HG02798 (cell line): ENCODE results near the gene USP1.

Experiments
- ATAC-seq: cut with Tn5 transposase; IDR thresholded peaks from one replicate; pipeline ENCODE4 v1.9.1; 2021; ENCODE audit warnings: mild to moderate bottlenecking; ENCODE audit not compliant: unreplicated experiment, poor library complexity

The USP1 gene

DNA sequence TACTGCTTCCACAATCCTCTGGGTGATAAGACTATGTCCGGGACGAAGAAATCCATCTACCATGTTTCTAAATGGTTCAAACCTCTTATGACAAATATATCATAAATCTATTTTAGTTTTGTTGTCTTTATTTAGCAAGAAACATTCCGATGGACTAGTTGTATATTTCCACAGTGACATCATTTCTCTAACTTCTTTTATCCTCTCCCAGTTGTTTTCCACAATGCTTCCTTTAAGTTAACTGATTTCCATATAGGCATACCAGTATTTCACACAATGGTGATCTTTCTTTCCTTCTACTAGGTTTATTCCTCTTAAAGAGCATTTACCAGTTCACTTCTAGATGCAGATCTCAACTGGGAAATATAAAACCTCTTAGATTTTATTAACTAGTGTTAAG lies 44.8 kb downstream of the USP1 start:
- ATAC-seq, result no peak

DNA sequence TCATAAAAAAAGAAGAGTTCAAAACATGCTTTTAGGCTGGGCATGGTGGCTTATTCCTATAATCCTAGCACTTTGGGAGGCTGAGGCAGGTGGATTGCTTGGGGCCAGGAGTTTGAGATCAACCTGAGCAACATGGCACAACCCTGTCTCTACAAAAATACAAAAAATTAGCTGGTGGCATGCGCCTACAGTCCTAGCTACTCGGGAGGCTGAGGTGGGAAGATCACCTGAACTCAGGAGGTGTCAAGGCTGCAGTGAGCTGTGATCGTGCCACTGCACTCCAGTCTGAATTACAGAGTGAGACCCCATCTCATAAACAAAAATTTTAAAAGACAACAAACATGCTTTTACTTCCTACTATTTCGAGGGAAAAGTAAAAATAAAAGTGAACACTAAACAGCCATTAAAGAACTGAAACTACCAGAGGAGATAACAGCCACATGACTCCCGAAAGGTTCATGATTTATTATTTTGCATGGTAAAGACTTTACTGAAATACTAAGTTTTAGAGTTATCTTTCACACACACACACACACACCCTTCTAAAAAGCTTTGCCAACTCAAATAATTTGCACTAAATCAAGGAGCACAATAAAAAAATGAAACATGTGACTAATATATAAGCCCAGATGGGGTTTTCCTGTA lies 48.1 kb downstream of the USP1 start:
- ATAC-seq, result no peak

DNA sequence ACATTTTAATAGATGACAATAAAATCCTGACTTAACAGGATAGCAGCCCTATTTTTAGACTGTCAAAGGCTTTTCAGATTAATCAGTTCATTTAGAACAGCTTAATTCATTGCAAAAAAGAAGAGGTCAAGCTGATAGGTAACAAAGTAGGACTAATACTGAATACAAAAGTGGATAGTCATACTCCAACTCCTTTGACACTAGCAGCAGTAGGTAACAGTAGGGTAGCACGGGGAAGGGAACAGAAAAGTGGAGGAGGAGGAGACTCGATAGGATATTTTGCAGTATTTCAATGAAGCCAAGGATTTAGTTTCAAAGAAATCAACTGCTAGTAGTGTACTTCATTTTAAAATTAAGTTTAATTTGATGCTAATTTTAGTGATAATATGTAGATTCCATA lies 51.1 kb downstream of the USP1 start:
- ATAC-seq, result no peak

DNA sequence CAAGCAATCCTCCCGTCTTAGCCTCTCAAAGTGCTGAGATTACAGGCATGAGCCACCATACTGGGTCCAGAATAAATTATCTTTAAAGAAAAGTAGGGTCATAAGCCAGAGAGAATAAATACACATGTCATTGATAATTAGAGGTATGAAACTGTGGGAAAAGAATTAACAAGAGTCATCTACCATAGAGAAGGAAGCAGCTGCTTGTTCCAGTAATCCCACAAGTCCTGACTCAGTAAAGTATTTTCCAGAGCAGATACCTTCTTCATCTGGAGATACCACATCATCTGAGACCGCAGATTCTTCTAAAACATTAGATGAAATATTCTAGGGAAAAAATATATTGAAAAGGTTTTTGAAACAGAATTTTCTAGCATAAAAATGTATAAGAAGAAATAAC lies 55.7 kb downstream of the USP1 start:
- ATAC-seq, result no peak

DNA sequence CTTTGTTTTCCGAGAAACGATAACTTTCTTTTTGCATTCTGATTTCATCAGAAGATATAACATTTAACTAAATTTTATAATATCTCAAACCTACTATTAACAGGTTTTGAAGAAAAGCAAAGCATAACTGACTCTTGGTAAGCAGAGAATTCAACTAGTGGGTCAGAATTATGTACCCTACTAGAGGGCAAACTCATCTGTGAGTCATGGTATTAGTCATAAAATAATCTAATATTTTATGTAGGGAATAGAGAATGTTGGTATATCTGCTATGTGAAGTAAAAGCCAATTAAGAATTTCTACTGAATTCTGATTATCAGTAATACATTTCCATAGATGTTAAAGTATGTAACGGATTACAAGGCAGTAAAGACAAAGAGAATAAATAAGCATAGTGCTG lies 56.8 kb downstream of the USP1 start:
- ATAC-seq, result no peak

DNA sequence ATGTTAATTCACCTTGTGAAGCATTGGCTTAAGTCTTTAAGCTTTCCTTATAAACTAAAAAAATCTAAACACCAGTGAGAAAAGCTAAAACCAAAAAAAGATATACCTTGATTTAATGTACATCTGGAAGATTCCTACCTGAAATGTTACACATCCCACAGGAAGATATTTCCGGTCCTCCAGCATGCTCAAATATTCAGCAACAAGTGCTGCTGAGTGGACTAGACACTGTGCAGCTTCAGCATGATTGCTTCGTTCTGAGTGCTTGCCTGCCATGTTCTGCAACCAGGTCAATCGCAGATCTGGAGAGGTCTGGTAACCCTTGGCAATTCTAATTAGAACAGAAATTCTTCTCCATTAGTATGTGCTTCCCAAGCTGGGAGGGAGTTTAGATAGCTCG lies 57.3 kb downstream of the USP1 start:
- ATAC-seq, result no peak

DNA sequence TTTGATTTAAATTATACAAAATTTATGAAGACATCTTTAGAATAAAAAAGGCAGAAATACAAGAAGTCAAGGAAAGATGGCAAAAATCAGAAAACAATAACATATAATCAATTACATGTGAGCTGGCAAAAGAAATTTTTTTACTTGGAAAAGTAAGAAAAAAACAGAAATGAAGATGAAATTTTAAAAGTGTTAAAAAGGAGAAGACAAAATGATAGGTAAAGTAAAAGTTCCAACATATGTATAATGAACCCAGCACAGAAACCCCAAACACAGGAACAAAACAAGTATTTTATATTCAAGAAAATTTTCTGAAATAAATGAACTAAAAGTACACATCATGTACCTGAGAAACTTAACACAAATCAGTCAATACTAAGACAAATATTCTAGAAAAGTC lies 63.4 kb downstream of the USP1 start:
- ATAC-seq, result no peak
